ENCODE measurements around the gene RFX3.

Gene RFX3

DNA sequence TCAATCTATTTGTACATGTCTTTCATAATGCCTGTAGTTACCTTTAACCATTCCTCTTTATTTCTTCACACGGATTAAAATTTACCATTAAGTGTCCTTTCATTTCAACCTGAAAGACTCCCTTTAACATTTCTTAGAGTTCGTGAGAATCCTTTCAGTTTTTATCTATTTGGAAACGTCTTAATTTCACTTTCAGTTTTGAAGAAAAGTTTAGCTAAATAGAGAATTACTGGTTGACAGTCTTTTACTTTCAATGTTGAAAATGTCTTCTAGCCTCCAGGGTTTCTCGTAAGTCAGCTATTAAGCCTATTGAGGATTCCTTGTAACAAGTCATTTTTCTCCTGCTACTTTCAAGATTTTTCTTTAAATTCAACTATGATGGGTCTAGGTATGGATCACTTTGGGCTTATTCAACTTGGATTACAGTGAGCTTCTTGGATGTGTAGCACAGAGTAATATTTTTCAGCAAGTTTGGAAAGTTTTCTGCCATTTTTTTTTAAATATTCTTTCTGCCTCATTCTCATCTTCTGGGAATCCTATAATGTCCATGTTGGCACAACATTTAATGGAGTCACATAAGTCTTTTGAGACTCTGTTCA is 48.5 kb downstream of the RFX3 start:
- DNase-seq (ENCODE audit: low spot score): peak; percentile 54

DNA sequence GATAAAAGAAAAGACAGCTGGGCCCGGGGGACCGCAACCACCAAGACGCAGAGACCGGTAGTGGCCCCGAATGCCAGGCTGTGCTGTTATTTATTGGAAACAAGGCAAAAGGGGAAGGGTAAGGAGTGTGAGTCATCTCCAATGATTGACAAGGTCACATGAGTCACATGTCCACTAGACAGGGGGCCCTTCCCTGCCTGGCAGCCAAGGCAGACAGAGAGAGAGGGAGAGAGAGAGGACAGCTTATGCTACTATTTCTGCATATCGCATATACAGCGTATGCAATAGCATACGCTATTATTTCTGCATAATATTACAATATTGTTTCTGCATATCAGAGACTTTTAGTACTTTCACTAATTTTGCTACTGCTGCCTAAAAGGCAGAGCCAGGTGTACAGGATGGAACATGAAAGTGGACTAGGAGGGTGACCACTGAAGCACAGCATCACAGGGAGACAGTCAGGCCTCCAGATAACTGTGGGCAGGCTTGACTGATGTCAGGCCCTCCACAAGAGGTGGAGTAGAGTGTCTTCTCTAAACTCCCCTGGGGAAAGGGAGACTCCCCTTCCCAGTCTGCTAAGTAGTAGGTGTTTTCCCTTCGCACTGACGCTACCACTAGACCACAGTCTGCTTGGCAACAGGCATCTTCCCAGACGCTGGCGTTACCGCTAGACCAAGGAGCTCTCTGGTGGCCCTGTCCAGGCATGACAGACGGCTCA is 50.3 kb downstream of the RFX3 start:
- DNase-seq (ENCODE audit: low spot score): no peak

DNA sequence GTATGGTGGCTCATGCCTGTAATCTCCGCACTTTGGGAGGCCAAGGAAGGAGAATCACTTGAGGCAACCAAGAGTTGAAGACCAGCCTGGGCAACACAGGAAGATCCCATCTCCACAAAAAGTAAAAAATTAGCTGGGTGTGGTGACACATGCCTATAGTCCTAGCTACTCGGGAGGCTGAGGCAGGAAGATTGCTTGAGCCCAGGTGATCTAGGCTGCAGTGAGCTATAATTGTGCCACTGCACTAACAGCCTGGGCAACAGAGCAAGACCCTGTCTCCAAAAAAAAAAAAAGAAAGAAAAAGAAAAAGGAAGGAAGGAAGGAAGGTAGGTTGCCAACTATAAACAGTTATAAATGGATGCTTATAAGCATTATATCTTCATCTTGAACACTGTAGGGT is 51.0 kb downstream of the RFX3 start:
- no peak for DNase-seq (ENCODE audit: low spot score)

DNA sequence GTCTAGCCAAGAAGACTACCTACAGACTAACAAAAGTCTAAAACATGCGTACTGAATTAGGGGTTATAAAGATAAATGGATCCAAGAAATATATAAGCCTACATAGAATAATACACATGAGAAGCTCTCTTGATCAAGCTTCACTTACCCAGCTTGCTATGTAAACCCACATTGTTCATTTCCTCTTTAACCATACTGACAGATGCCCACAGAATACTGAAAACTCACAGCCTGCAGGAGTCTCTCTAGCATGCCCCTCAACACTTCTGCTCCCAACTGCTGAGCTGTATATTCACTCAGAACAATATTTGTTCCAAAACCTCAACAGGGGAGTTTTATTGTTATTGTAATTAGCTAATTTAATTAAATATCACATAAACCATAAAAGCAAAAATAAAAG is 52.4 kb downstream of the RFX3 start:
- DNase-seq (ENCODE audit: low spot score): no peak

DNA sequence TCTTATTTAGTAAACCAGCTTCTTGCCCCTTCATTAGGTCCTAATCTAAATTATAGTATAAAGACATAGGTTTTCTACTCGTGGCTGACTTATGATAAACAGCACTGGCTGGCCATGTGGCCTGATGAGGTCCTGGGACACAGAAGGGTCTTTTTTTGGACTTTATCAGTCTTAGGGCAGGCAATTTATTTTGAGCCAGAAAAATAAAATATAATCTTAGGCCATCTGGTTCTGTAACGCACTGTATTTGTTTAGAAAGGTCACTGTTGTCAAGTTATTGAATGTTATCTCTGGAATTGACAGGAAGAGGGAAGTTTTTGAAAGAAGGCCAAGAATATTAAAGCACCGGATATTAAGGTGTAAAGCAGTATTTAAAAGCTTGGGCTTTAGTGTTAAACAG is 53.9 kb downstream of the RFX3 start:
- DNase-seq (ENCODE audit: low spot score): no peak

DNA sequence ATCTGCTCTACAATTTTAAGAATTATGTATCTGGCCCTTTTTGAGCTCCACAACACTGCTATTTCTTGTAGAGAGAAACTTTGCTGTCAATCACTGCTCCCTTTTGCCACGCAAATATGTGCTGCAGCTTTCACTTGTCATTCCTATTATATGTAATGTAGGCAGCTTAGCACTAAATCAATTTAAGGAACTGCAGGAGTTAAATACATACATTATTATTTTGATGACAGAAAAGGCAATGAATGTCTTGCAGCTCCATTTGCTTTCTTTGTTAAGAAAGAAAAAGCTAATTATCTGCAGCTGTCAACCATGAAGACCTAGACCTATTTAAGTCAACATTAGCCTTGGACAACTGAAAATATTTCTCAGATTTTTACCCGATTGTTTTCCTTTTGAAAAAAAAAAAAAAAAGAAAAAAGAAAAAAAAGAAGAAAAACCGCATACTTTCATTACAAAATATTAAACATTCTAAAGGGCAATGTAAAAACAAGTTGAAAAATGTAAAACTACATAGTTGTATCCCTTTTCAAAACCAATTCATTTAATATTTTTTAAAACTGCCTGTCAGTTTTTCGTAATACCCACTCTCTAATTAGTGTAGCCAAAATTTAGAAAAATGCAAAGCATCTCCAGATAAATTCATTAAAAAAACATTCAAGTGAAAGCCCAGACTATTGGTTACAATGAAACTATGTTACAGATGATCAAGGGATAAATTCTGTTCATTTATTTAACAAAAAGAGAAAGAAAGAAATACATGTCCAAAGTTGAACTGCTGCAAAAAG is 57.2 kb downstream of the RFX3 start:
- no peak for DNase-seq (ENCODE audit: low spot score)

DNA sequence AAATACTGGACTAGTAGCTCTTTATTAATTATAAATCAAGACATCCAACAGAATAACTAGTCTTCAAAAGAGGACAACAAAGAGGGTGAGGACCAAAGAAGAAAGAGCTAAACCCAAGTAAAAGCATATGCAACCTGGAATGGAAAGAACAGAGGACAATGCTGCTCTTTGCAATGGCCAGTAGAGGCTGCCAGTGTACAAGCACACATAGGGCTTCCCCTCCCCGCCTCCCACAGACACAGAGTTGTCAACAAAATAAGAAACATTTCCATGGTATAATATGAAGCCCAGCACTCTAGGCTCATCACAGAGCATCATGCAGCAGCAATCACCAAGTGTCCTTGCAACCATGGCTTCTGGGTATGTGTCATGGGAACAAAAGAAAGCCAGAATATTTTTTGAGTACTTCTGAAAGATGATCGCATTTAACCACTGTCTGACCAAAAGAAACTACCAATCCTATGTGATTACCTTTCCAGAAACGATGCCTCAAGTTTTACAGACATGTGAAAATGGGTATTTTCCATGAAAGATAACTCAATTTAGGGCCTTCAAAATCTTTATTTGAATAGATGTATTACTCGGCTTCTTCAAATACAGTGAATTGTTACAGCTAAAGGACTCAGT is 58.1 kb downstream of the RFX3 start:
- DNase-seq (ENCODE audit: low spot score): peak; percentile 58

DNA sequence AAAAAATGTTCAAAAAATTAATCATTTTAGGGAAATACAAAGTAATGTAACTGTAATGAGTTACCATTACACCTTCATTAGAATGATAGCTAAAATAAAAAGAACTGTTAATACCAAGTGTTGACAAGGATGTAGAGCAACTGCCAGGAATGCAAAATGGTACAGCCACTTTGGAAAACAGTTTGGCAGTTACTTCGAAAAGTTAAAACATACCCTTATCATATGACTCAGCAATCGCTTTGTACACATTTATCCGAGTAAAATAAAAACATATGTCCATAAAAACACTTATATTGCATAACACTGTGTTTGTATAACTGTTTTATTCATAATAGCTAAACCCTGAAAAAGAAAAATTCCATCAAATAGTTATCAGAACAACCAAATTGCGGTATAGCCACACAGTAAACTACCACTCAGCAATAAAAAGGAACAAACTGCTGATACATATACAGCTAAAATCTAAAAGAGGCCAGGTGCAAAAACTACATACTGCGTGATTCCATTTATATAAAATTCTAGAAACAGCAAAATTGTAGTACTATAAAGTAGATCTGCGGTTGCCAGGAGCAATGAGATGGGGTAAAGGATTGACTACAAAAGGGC is 61.7 kb downstream of the RFX3 start:
- DNase-seq (ENCODE audit: low spot score): no peak

DNA sequence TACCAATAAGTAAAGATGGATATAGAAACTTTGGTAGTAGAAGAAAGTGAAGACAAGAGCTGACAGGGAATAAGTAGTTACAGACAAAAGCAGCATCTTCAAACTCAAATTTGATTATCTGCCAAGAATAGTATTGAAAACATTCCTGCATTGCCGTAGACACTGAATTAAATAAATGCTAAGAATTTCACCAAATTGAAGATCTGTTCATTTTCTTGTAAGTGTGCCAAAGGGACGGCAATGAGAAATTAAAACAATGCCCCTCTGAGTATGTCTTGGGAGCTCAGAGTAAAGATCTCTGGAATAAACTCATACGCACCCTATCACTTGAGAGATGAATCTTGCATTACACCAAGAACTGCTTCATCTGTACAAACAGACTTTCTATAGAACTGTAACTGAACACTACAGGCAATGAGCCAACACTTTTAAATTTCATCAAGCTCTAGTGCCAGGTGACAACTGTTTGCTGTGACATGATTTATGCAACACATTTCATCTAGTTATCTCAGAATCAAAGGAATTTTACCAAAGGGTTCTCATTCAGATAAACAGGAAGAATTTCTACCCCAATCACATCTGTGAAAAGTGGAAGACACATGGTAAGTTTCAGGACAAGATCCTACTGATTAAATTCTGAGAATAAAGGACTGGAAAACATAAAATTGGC is 66.9 kb downstream of the RFX3 start:
- DNase-seq (ENCODE audit: low spot score): no peak

DNA sequence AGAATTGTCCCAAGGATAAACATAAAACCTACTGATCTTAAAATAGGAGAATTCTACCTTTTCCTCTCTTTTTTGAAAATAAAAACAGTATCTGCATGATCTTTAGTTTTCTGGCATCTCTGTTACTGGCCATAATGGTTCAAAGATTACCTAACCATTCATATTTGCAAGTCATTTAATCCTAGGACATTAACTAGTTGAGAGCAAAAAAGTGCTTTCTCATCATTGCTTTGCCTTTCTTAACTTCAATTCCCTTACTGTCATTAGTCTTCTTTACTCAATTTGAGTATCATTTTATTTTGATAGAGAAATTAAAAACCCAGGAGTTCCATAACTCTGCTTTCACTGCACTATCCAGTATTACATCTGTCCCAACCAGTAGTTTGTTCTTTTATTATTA is 68.6 kb downstream of the RFX3 start:
- DNase-seq (ENCODE audit: low spot score): no peak

DNA sequence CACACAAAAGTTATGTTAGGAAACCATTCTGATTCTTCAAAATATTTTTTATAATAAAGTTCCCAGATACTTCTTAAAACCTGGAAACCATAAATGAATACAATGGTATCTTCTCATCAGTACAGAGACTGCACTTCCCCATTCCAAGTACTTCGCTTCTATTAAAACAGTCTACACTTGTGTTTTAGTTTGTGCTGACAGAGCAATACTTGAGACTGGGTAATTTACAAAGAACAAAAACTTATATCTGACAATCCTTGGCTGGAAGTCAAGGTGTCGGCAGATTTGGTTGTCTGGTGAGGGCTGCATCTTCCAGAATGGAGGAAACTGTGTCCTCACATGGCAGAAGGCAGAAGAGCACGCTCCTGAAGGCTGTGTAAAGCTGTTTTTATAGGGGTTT is 70.1 kb downstream of the RFX3 start:
- no peak for DNase-seq (ENCODE audit: low spot score)

DNA sequence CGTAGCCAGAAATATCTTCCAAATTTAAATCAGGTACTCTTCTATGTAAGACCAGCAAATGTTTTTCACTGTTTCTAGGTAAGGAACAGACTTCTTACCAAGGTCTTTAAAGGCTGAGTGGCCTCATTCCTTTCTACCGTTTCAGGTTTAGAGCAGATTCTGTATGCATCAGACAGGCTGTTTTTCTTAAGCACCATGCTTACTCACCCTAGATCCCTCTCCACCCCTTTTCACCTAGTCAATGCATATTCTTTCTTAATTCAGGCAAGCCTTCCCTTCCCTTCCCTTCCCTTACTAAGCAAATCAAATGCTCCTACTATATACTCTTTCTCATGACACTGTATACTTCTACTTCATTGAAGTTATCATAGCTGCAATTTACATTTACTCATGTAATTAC is 70.7 kb downstream of the RFX3 start:
- DNase-seq (ENCODE audit: low spot score): no peak

DNA sequence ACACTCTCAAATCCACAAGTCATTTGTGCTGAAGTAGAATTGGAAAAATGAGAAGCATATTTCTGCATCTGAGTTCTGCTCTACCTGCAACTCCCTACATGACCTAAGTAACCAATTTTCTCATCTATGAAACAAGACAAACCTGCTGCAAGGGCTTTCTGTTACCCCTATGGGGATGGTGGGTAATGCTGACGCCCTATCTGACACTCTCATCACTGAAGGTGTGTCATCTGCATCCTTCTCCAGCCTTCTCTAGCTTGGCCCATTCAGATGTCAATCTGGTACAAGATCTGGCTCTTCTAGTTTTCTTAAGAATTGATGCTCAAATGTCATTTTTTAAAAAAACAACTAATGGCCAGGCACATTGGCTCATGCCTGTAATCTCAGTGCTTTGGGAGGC is 73.8 kb downstream of the RFX3 start:
- no peak for DNase-seq (ENCODE audit: low spot score)

DNA sequence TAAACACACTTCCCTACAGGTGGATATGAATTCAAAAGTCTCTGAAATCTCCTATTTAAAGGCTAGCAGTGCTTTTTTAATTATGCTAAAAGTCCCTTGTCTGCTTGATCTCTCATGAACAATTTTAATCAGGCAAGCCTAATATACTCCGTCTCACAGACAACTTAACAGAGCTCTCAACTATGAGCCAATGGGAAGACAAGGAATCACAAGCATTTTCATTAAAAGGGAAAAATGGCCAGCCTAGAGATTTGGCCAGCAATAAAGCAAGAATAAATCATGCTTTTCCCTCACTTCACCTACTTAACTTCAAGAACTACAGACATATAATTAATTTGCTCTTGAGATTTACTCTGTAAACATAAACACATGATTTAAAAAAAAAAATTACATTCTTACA is 78.0 kb downstream of the RFX3 start:
- no peak for DNase-seq (ENCODE audit: low spot score)

DNA sequence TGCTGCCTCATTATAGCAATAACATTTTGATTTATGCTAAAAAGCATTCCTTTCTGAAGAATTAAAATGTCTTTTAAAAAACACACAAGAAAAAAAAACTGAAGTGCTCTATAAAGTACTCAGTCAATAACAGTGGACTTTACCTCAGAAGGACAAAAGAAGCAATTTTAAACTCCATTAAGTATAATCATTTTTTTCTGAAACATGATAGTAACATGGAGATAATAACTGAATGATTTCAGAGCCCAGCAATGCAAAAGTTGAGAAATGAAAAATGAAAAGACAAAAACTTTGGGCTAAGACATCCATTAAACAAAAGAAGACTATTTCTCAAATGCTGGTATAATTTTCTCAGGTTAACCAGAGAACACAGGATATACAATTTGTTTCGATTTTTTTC is 78.7 kb downstream of the RFX3 start:
- DNase-seq (ENCODE audit: low spot score): no peak

DNA sequence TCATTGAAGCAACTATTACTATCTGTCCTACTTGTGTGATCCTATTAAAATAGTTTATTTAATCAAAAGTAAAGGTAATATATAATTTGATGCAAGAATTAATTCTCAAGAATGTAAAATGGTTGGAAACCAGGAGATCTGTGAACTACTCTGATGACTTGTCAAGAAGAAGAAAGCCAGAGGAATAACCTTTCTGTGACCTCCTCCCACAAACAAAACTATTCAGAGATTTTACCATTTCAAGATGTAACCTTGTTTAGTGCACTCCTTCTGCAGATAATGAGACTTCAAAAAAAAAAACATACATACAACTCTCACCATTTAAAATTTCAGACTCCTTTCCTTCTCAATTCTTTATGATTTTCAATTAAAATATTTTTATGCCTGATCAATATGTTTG is 79.5 kb downstream of the RFX3 start:
- DNase-seq (ENCODE audit: low spot score): no peak

DNA sequence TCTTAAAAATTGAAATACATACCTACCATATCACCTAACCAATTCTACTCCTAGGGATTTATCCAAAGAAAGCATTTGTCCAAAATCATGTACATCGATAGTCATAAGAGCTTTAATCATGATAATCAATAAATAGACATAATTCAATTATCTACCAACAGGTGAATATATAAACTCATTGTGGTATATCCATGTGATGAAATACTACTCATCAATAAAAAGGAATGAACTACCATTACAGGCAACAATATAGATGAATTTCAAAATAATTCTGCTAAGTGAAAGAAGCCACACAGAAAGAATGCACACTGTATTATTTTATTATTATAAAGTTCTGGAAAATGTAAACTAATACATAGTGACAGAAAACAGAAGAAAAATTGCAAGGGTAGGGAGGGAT is 81.8 kb downstream of the RFX3 start:
- DNase-seq (ENCODE audit: low spot score): no peak

DNA sequence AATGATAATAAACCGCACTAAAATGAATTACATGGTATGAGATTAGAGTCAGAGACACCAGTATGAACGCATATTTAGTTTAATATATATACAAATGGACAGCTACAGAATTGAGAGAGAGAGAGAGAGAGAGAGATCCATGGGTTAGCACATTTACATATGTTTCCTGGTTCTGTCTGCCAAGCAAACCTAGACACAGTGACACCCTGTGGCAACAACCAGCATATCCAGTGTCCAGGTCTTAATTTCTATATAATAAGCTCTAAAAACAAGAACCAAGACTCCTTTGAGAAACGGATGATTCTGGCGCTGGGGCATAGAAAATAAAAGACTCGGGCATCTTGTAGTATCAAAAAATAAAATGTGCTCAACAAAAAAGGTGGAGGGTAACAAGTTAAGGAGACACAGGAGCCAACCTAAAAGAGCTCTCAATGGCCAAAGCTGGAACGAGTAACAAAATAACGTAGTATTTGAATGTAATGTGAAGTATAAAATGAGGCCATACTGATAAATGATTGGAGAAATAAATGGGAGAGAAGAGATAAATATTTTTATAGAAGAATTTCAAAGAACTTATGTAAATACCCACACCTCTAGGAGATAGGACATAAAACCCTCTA is 84.5 kb downstream of the RFX3 start:
- peak; percentile 42 for DNase-seq (ENCODE audit: low spot score)

DNA sequence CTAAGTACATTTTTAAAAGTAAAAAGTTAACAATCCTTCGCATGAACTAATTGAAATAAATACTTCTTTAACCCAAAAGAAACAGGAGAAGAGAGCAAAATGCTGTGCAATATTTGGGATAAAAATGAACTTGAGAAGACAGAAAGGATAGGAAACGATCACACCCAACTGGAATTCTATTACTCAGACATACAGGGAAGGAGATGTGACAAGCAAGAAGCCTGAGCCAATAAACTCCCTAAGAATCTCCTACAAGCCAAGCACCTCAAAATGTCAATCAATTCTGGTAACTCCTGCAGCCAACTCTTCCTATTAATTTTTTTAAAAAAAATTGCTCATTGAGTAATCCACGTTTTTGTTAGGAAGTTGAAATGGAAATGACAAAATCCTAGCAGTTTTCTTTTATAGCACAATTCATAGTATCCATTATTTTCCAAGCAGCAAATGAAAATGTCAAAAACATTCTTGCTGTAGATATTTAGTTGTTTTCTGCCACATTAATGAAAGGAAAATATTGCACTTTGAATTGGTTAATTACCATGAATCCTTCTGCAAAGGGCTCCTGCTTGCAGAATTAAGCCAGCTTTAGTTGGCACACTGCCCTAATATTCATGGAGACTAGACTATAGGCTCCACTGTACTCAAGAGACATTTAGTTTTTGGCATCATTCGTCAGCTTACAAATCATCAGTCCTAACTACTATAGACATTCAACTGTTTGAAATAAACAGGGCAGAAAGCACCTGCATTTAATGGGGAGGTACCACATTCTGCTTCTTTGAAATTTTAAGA is 89.0 kb downstream of the RFX3 start:
- DNase-seq (ENCODE audit: low spot score): no peak

DNA sequence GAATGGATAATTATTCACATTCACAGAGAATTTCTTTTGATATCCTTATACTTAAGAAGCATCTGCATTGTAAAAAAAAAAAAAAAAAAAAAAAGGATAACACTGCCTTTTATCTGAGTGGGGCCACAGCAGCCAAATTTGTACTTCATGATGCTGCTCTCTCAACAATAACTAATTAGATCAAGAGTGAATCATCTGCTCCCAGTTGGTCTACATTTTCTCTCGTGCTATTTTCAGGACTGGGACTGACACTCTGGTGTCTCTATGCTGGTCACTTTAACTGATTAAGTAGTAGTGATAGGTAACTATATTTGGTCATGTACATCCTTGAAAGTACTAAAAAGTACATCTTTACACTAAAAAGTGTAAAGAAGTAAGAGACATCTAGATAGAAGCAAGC is 90.1 kb downstream of the RFX3 start:
- no peak for DNase-seq (ENCODE audit: low spot score)

DNA sequence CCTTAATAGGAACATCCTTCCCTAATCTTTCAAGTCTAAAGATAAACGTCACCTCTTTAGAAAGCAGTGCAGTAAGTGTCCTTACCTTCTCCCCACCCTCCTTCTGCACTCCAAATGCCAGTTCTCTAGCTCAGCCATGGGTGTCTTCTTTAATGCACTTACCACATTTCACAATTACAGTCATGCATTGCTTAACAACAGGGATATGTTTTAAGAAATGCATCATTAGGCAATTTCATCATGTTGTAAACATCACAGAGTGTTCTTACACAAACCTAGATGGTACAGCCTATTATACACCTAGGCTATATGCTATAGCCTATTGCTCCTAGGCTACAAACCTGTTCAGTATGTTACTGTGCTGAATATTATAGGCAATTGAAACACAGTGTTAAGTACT is 91.2 kb downstream of the RFX3 start:
- DNase-seq (ENCODE audit: low spot score): no peak
